Cardiac septum (tissue), 1 donor: ENCODE data around the gene PPM1L. TPM values are rescaled to one million over a fixed set of nuclear protein-coding genes. Genes with fewer than 3 reads are reported as not detected.

Experiments used
- DNase-seq: peaks from one replicate; pipeline ENCODE4 v3.0.0-alpha.2; 2020; ENCODE audit warnings: low spot score
- intact Hi-C: fragments of 100-400 bp; cut with DNase I; formaldehyde crosslinking; loops from one replicate; pipeline ENCODE4 v1.14.0; 2022
- total RNA-seq: library from RNA; stranded (reverse); fragmentation: NEBNext Ultra II Directional; extraction: Animal tissue kit (Norgen Biotek cat#: 25700); gene quantifications from one replicate; pipeline ENCODE4 v1.2.1, GENCODE V29; 2021
- donor health status: DM: no; HTN: no; CAD: no.

The PPM1L gene
- total RNA-seq, 1 donor from 2014 or later: 28.8 TPM

DNA sequence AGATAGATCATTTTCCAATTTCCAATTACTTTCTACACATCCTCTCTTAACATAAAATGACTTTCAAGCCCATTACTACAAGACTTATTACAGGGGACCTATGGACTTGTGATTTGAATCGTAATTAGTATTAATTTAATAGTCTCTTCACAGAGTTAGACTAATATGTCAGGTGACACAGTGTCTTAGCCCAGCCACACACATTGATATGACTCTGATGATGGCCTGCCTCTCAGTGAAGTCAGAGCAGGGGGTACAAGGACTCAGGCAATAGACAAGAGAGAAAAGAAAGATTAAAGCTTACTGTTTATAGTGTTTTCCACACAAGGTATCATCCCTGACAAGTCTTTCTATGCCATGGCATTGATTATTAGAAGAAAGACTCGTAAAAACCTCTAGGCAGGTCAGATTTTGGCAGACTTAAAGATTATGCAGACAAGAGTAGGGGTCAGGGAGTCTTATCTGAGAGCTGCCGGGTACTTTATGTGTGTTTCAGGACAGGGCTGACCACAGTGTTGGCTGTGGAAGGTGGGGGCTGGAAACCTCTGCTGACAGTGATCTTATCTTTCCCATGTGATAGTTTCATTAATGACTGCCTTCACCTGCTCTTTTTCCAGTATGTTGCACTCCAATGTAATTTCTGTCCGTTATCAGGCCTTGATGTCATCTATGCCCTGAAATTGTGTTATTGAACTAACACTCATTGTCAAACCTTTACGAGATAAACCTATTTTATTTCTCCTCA, 299.0 kb downstream of the PPM1L start:
- no peak for DNase-seq
- intact Hi-C loops: no loop called here

- no peak for DNase-seq
- intact Hi-C loops: no loop called here
Measured at GRCh38 chr3:161064413-161064812, 308.4 kb downstream of the PPM1L start.

GRCh38 chr3:161066930-161067329, 310.9 kb downstream of the PPM1L start:
- intact Hi-C loops: no loop called here
- no peak for DNase-seq

- DNase-seq: no peak
- intact Hi-C loops: no loop called here
Measured at GRCh38 chr3:161067335-161067734, 311.3 kb downstream of the PPM1L start.

- DNase-seq: no peak
- intact Hi-C loops: no loop called here
Measured at GRCh38 chr3:161069511-161070251, 313.6 kb downstream of the PPM1L start.

DNA sequence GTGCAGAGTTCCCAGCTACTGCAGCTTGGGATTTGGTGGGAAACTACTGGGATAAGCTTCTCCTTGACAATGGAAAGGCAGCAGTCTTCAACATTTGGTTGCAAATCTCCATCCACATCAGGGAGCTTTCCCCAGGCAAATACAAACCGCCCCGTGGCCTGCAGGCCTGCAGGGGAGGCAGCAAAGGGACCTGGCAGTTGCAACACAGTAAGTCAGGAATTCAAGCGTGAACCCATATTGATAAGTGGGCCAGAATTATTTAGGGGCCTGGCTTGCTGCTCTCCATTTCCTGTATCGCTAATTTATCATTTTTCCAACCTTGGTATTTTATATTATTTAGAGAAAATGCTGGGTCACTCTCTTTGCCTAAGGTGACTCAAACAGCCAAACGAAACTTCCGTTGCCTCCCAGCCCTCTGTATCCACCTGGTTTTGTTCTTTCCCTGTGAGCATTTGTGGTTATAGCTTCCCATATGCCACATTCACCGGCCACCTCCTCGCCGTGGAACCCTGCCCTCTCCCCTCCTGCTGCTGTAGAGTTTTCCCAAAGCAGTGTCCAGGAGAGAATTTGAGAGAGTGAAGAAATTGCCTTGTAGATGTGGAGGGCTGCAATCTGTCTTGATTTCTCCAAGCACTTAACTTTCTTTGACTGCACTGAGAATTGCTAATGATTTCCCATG, 314.4 kb downstream of the PPM1L start:
- intact Hi-C loops: no loop called here
- DNase-seq: no peak

DNA sequence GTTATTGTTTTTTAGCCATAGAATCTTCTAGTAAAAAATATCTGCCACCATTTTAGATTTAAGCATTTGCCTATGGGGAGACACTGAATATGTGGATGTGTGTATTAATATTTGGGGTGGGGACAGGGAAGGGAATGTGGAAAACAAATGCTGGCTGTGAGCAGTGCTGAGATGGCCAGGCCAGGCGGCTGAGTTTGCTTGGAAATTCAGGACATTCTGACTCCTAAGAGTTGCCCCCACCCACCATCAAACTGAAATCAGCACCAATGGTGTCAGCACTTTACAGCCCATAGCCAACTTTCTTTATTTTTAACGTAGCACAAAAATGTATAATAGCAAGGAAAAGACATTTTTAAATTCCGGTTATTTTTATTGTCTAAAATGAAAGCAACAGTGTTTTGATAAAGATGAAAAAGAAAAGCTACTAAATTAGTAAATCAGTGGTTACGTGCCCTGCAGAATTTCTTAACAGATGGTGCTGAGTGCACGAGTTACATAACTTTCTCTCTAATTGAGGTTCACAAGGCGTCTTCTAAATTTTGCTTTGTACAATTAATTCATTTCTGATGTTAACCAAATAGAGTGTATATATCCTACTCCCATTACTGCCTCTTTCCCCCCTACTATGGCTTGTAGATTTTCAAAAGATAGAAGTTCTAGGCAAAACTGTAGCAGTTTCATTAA, 315.1 kb downstream of the PPM1L start:
- DNase-seq: no peak
- intact Hi-C loops: no loop called here

DNA sequence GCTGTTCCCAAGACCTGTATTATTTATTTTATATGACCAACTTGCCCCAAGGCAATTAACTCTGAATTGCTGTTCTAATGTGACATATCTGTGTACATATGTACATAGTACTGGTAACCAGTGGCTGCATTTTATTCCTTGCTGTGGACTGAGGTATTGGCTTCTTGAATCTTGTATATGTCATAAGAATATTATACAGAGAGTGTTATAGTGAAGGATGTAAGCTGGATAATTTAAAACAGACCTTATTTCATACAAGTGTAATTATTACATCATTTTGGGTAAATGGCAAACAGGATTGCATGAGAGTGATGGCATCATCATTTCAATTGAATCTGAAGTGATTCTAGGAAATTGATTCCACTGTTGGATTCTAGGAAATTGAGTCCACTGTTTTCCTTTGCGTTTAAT, 316.2 kb downstream of the PPM1L start:
- no peak for DNase-seq
- intact Hi-C loops: no loop called here

DNA sequence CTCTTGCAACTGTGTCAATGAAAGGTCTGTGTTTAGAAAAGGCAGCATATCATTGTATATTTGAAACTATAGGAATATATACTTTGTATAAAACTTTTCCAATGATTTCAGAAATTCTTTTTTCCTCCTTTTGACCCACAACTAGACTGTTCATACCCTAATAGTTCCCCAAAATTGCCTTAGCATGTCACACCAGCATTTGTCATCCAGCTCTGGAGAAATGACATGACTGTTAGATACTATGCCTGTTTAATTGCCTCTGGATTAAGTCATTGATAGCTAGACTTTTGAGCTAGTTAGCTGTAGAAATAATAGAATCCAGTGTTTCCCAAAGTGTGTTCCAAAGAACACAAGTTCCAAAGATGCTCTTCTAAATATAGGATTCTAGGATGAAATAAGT, 316.7 kb downstream of the PPM1L start:
- no peak for DNase-seq
- intact Hi-C loops: no loop called here

GRCh38 chr3:161073181-161073580, 317.1 kb downstream of the PPM1L start:
- intact Hi-C loops: no loop called here

GRCh38 chr3:161081633-161082032, 325.6 kb downstream of the PPM1L start:
- intact Hi-C loops: no loop called here
- no peak for DNase-seq

More at GRCh38 chr3:161073181-161073580, 317.1 kb downstream of the PPM1L start:
- DNase-seq: no peak

- DNase-seq: no peak
- intact Hi-C loops: no loop called here
Measured at GRCh38 chr3:161082063-161082462, 326.0 kb downstream of the PPM1L start.

DNA sequence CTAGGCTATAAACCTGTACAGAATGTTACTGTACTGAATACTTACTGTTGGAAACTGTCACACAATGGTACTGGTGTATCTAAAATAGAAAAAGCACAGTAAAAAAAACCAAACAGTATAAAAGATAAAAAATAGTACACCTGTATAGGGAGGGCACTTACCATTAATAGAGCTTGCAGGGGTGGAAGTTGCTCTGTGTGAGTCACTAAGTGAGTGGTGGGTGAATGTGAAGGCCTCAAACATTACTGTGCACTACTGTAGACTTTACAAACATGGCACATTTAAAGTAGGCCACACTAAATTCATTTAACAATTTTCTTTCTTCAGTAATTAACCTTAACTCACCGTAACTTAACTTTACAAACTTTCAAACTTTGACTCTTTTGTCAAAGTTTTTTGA, 327.1 kb downstream of the PPM1L start:
- no peak for DNase-seq
- intact Hi-C loops: no loop called here

GRCh38 chr3:161084277-161084676, 328.2 kb downstream of the PPM1L start:
- DNase-seq: no peak
- intact Hi-C loops: no loop called here

GRCh38 chr3:161093895-161094294, 337.9 kb downstream of the PPM1L start:
- no peak for DNase-seq
- intact Hi-C loops: no loop called here

- DNase-seq: no peak
- intact Hi-C loops: no loop called here
Measured at GRCh38 chr3:161096771-161097367, 340.8 kb downstream of the PPM1L start.

- intact Hi-C loops: loop anchor here (10.0 kb wide), 2 partner anchors 146 to 536 kb away; partner anchors contain the start of gene KPNA4
Measured at GRCh38 chr3:161100994-161101393, 345.0 kb downstream of the PPM1L start.

DNA sequence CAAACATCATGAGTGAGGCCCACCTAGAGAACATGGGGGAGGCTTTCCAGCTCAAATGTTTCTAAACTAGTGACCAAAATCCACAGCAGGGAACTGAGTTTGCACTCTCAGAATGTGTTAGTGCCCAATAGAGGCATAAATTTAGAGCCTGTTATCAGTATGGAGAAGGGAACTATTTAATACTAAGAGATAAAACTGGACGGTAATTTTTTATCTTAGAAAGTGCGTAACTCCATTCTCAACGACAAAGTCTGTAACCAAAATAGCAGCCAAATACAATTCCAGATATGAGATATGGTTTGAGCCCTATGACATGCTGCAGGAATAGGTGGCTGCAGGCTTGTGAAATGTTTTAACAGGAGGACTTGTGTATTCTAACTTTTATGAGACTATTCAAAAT, 345.6 kb downstream of the PPM1L start:
- DNase-seq: no peak
- intact Hi-C loops: loop anchor here (10.0 kb wide), 2 partner anchors 147 to 537 kb away; partner anchors contain the start of gene KPNA4

More at GRCh38 chr3:161100994-161101393, 345.0 kb downstream of the PPM1L start:
- no peak for DNase-seq

- intact Hi-C loops: loop anchor here (10.0 kb wide), 2 partner anchors 149 to 539 kb away; partner anchors contain the start of gene KPNA4
- no peak for DNase-seq
Measured at GRCh38 chr3:161103776-161104385, 347.9 kb downstream of the PPM1L start.
